OCI-LY1 (cell line): ENCODE results near the gene ISCA1.

Source experiments
- CTCF ChIP-seq: fragments of 200-600 bp; sonication (generic), shearing (Covaris generic); IDR thresholded peaks from 2 replicates; pipeline ENCODE4 v1.5.1; 2017; ENCODE audit warnings: mild to moderate bottlenecking, antibody characterized with exemption, low read length, moderate library complexity, mixed read lengths
- EZH2 ChIP-seq: fragments of 200-600 bp; sonication (generic), shearing (Covaris generic); IDR thresholded peaks from 2 replicates; pipeline ENCODE4 v1.8.0; 2017; ENCODE audit warnings: borderline replicate concordance, mixed run types, mild to moderate bottlenecking, antibody characterized with exemption, low read length, moderate library complexity, mixed read lengths

- TF ChIP-seq CTCF (no peak), EZH2 (no peak)
These were observed 18.4 kb upstream of the ISCA1 start for GRCh38 chr9:86300701-86301100.
